ENCODE results near the gene MAST4.

The MAST4 gene

DNA sequence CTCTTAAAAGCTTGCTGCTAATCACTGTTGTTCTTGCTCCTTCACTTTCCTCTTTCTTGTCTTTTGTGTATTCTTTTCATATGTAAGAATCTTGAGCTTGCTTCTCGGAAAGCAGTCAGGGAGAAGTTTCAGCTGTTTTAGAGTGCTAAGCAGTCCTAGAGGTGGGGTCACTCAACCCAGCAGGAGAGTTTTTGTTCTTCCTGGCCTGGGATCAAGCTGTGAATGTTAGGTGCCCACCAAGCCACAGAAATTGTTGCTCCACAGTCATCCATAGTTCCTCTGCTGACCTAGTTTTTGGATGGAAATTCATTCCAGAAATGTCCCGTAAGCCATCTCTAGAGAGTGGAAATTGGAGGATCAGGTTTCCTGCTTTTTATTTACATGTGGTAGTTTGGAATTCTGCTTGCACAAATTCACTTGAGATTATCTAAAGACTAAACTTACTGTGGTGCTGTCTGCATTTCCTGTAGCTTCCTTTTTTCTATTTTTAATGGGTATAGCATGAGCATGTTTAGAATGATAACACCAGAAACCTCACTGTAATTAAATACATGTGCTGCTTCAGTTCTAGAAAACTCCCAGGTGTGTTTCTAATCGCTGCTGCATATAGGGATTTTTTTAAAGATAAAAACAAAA lies 108.7 kb downstream of the MAST4 start:
- no peak for DNase-seq

GRCh38 chr5:66708368-66708767 lies 112.2 kb downstream of the MAST4 start:
- DNase-seq, result no peak

GRCh38 chr5:66710557-66711088 lies 114.4 kb downstream of the MAST4 start:
- DNase-seq, result no peak

- no peak for DNase-seq
Measured at GRCh38 chr5:66713998-66714397, 117.8 kb downstream of the MAST4 start.

- no peak for DNase-seq
Measured at GRCh38 chr5:66717455-66718373, 121.5 kb downstream of the MAST4 start.

- DNase-seq, result no peak
Measured at GRCh38 chr5:66718374-66719002, 122.3 kb downstream of the MAST4 start.

- DNase-seq, result no peak
Measured at GRCh38 chr5:66720780-66721179, 124.6 kb downstream of the MAST4 start.

DNA sequence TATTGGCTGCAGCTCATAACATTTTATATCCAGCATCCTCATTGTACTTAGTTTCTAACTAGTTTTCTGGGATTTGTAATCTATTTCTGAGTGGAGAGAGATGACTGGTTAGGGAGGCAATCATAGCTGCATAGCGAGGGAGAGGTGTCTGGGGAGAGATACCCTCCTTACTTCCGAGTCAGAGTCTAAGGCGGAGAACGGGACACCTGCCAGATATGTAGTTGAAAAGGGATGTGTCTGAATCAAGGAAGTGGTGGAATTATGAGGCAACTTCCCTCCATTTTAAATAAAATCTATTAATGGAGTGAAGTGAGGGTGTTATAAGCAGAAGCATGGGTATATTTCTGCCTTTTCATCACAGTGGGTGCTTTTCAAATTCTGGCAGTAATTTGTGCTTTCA lies 126.5 kb downstream of the MAST4 start:
- no peak for DNase-seq

DNA sequence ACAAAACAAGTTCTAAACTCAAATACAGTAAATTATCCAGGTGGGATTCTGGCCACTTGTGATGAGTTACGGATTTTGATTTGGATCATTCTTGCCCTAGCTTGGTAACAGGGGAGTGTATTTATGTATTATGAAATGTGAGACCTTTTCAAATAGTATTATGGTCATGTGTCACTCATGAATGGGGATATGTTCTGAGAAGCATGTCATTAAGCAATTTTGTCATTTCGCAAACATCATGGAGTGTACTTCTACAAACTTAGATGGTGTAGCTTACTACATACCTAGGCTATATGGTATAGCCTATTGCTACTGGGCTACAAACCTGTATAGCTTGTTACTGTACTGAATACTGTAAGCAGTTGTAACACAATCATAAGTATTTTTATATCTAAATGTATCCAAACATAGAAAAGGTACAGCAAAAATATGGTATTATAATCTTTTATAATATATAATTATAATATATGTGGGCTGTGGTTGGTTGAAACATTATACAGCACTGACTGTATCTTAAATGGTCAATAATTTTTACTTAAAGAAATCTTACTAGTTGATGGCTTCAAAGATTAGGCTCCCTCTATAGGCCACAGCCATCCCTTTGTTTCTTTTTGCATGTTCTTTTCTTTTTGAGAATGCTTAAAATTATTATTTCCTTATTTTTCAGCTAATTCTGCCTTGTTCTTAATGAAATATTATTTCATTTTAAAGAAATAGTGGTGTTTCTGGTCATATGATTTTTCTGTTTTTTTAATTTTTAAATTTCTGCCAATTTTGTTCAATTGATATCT lies 128.4 kb downstream of the MAST4 start:
- no peak for DNase-seq

GRCh38 chr5:66727630-66728029 lies 131.4 kb downstream of the MAST4 start:
- DNase-seq, result no peak

- DNase-seq, result no peak
Measured at GRCh38 chr5:66728049-66728448, 131.9 kb downstream of the MAST4 start.

GRCh38 chr5:66737096-66737495 lies 140.9 kb downstream of the MAST4 start:
- no peak for DNase-seq

DNA sequence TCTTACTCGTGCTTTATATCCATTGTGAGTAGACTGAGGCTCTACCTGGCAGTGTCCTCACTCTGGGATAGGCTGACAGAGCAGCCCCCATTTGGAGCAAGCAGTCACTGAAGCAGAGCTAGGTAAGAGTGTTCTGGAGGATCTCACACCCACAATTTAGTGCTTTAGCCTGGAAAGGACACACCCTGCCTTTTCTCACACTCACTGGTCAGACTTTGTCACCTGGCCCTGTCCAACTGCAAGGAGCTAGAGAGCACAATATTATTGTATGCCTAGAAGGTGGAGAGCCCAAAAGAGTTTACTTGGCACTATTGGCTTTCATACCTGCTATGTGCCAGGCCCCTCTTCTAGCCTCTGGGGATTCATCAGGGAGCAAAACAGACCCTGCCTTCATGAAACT lies 141.9 kb downstream of the MAST4 start:
- no peak for DNase-seq

GRCh38 chr5:66739021-66739420 lies 142.8 kb downstream of the MAST4 start:
- DNase-seq, result no peak

DNA sequence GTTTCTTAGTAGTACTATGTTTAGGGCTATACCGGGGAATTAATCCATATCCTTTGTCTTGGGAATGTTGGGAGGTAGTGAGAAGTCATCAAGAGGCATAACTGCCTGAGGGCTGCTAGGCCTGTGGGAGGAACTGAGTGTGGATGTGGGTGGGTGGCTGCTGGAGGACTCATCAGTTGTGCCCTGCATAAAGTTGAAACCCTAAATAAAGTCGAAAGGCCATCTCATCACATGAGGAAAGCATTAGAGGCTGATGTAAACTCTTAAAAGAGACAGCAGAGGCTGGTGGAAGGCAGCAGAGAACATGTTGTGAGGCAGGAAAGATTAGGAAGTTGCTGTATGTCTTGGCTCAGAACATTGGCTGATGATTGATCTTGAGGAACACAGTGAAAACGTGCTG lies 143.8 kb downstream of the MAST4 start:
- DNase-seq, result no peak

DNA sequence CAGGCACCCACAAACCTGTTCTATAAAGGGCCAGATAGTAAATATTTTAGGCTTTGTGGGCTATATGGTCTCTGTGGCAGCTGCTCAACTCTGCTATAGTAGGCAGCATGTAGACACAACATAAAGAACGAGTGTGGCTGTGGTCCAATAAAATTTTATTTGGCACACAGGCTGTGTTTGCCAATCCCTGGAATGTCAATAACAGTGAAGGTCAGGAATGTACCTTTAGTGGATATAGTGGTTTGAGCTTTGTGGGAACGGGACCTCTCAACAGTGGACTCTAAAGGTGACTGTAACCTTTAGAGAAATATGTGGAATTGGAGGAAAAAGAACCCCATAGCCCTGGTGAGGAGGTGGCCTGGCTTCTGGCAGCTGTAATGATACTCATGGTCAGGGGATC lies 145.2 kb downstream of the MAST4 start:
- DNase-seq, result no peak

DNA sequence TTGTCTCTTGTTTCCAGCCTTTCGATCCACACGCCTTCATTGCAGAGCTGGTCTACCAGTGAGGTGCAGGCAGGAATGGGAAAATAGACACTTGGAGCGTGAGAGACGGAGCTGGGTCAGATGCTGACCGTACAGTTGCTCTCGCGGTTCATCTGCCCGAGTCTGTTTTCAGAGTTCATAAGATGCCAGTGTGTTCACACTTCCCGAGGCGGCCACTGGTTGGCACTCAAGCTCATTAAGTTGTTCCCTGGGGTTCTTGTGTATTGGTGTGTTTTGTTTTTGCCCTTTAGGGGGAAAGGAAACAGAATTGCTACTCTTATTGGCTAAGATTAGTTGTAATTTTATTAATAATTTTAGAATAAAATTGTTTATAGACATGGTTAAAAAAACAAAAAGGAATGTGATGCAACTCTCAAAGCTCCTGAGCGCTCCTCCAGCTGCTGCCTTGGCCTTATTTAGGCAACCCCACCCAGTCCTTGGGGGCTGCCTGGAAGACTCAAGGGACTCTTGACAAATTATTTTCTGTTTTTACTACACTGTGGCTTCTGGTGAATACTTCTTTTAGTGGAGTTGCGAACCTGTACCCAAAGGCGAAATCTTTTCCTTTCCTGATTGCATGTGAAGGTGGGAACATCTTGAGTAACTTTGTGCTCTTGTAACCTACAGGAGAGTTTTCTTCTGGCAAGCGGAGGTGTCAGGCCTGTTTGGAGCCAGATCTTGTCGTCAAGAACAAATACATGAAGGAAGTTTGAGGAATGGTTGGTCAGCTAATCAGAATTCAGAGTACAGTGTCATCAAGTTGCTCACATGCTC lies 146.1 kb downstream of the MAST4 start:
- DNase-seq, result no peak

GRCh38 chr5:66742896-66743247 lies 146.7 kb downstream of the MAST4 start:
- no peak for DNase-seq

DNA sequence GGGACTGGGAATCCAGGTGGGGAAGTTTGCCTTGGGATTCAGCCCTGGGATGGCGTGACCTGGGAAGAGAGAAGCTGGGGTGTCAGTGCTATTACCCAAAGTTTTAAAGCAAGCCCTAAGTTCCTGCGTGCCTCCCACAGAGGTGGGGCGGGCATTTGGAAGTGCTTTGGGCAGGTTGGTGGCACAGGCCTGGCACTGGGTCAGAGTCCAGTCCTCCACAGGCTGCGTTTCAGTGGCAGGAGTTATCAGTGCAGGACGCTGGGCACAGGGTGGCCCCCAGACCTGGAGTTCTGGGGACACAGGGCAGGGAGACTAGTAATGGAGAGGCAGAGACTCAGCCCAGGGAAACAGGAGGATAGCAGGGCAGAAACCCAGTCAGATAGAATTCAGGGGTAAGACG lies 147.2 kb downstream of the MAST4 start:
- DNase-seq, result no peak

- DNase-seq, result no peak
Measured at GRCh38 chr5:66744040-66744439, 147.8 kb downstream of the MAST4 start.

DNA sequence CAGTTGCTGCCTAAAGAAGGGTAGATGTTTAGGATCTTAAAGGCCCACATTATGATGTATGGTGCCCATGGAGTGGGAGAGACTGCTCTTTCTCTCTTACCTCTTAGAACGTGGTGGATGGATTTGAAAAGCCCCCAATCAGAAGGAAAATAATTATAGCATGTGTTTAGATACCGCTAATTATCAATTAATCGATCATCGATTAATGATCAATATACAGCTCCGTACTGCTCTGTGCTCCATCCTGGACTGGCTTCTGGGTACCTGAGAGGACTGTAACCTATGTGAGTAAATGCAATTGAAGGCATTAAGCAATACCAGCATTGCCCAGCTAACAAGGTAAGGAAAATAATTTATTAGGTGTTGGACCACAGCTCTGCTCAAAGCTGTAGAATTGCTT lies 149.1 kb downstream of the MAST4 start:
- DNase-seq, result no peak

GRCh38 chr5:66747607-66748006 lies 151.4 kb downstream of the MAST4 start:
- no peak for DNase-seq
